Measurements from ENCODE around the gene NKX1-1. TPM values are rescaled to one million over a fixed set of nuclear protein-coding genes. Genes with fewer than 3 reads are reported as not detected.

NKX1-1 gene
- total RNA-seq, 1 experiment from 2014 or later = not detected

- TF ChIP-seq RELA (CRISPR knock-in tag; IDR thresholded peaks at IDR 0.05; ENCODE audit: borderline replicate concordance) = no peak
Measured at GRCh38 chr4:1383728-1384591, 22.3 kb downstream of the NKX1-1 start (continued).

- no peak for TF ChIP-seq USF1 (CRISPR knock-in tag; IDR thresholded peaks at IDR 0.05)
- no peak for TF ChIP-seq SMAD3 (CRISPR knock-in tag; IDR thresholded peaks at IDR 0.05; ENCODE audit: borderline replicate concordance)
- no peak for TF ChIP-seq ATF2 (CRISPR knock-in tag; IDR thresholded peaks at IDR 0.05; ENCODE audit: borderline replicate concordance, low read depth)
- no peak for TF ChIP-seq E2F5 (CRISPR knock-in tag; IDR thresholded peaks at IDR 0.05)
- no peak for TF ChIP-seq NFYB (CRISPR knock-in tag; conservative IDR thresholded peaks at IDR 0.05; ENCODE audit: low read depth)
- TF ChIP-seq CDX4 (CRISPR knock-in tag; IDR thresholded peaks at IDR 0.05; ENCODE audit: borderline replicate concordance) = no peak
- TF ChIP-seq ETV6 (CRISPR knock-in tag; IDR thresholded peaks at IDR 0.05) = no peak
- no peak for TF ChIP-seq MYBL2 (CRISPR knock-in tag; IDR thresholded peaks at IDR 0.05)
- no peak for TF ChIP-seq ZNF425 (CRISPR knock-in tag; conservative IDR thresholded peaks at IDR 0.05)
- TF ChIP-seq FOXP1 (CRISPR knock-in tag; IDR thresholded peaks at IDR 0.05; ENCODE audit: borderline replicate concordance) = no peak
- no peak for TF ChIP-seq ZNF121 (CRISPR knock-in tag; IDR thresholded peaks at IDR 0.05)
- DNase-seq (ENCODE audit: low spot score) (peak; percentile 3), ATAC-seq (no peak)
- CTCF ChIA-PET = no interaction called here
- POLR2A ChIA-PET = no interaction called here
- H3K27me3 Mint-ChIP-seq (ENCODE audit: low read depth) = no peaks in the 10 kb centered on the region
- H3K27ac Mint-ChIP-seq = no peak overlapping the region
- H3K36me3 Mint-ChIP-seq = peaks cover 10% of the 10 kb centered on the region; the same call in 1 of the 2 replicates
- H3K4me3 Mint-ChIP-seq = no peak overlapping the region
- peaks cover 3% of the 10 kb centered on the region; the same call in 1 of the 2 replicates for H3K9me3 Mint-ChIP-seq
- no peaks in the 10 kb centered on the region for H3K4me1 Mint-ChIP-seq
Measured at GRCh38 chr4:1382776-1383727, 23.2 kb downstream of the NKX1-1 start.

- DNase-seq (ENCODE audit: low spot score) (peak; percentile 4), ATAC-seq (no peak)
- H3K4me3 Mint-ChIP-seq = no peak overlapping the region
- H3K27me3 Mint-ChIP-seq (ENCODE audit: low read depth) = no peaks in the 10 kb centered on the region
- no peaks in the 10 kb centered on the region for H3K9me3 Mint-ChIP-seq
- ChIA-PET POLR2A (no interaction called here), CTCF (no interaction called here)
- peaks cover 4% of the 10 kb centered on the region; the same call in 1 of the 2 replicates for H3K36me3 Mint-ChIP-seq
- H3K27ac Mint-ChIP-seq = no peak overlapping the region
- H3K4me1 Mint-ChIP-seq = no peaks in the 10 kb centered on the region
- TF ChIP-seq FOXP4 (CRISPR knock-in tag; IDR thresholded peaks at IDR 0.05) (no peak), CBFB (CRISPR knock-in tag; IDR thresholded peaks at IDR 0.05; ENCODE audit: low read depth) (no peak), GTF2I (CRISPR knock-in tag; conservative IDR thresholded peaks at IDR 0.05) (no peak), FOXJ3 (CRISPR knock-in tag; IDR thresholded peaks at IDR 0.05; ENCODE audit: borderline replicate concordance) (no peak), ZNF232 (CRISPR knock-in tag; IDR thresholded peaks at IDR 0.05) (no peak), ZSCAN18 (CRISPR knock-in tag; IDR thresholded peaks at IDR 0.05) (no peak)
Measured at GRCh38 chr4:1381944-1382541, 24.2 kb downstream of the NKX1-1 start.
